ENCODE data around the gene SEC62. TPM values are rescaled to one million over a fixed set of nuclear protein-coding genes. Genes with fewer than 3 reads are reported as not detected.

Gene SEC62
- total RNA-seq, 2 donors from 2014 or later, result 50.4 to 54.0 TPM

GRCh38 chr3:169930843-169931242 is 35.8 kb upstream of the SEC62 start:
- no peaks in the 10 kb centered on the region for H3K36me3 ChIP-seq
- no peaks in the 10 kb centered on the region for H3K4me1 ChIP-seq (replicated peaks)
- 96% methylated on average over 3 of the region's 3 CpGs for WGBS
- no peak for TF ChIP-seq POLR2A (IDR thresholded peaks at IDR 0.05)
- TF ChIP-seq POLR2AphosphoS5 (IDR thresholded peaks at IDR 0.05), result no peak
- DNase-seq (ENCODE audit: low spot score), result no peak
- no peaks in the 10 kb centered on the region for H3K27me3 ChIP-seq (replicated peaks; ENCODE audit: insufficient read depth)
- H3K4me3 ChIP-seq, result no peak overlapping the region
- intact Hi-C loops (cut with DNase I), result no loop called here
- no peaks in the 10 kb centered on the region for H3K9me3 ChIP-seq
- H3K27ac ChIP-seq, result no peak overlapping the region

- no peaks in the 10 kb centered on the region for H3K4me1 ChIP-seq (replicated peaks)
- H3K9me3 ChIP-seq, result no peaks in the 10 kb centered on the region
- no peaks in the 10 kb centered on the region for H3K27me3 ChIP-seq (replicated peaks; ENCODE audit: insufficient read depth)
- H3K36me3 ChIP-seq, result no peaks in the 10 kb centered on the region
- intact Hi-C loops (cut with DNase I), result no loop called here
- WGBS, result 76% methylated on average over 14 of the region's 14 CpGs
- no peak for TF ChIP-seq POLR2AphosphoS5 (IDR thresholded peaks at IDR 0.05)
- no peak for TF ChIP-seq POLR2A (IDR thresholded peaks at IDR 0.05)
- TF ChIP-seq CTCF (IDR thresholded peaks at IDR 0.05), result no peak
- DNase-seq (ENCODE audit: low spot score), result no peak
- H3K4me3 ChIP-seq, result no peak overlapping the region
- H3K27ac ChIP-seq, result no peak overlapping the region
These were observed 34.7 kb upstream of the SEC62 start for GRCh38 chr3:169931747-169932520.

GRCh38 chr3:169939320-169939719 is 27.3 kb upstream of the SEC62 start:
- DNase-seq (ENCODE audit: low spot score), result no peak
- 59% methylated on average over 1 of the region's 1 CpG for WGBS
- H3K4me3 ChIP-seq, result no peak overlapping the region
- H3K27ac ChIP-seq, result no peak overlapping the region
- intact Hi-C loops (cut with DNase I), result no loop called here
- no peaks in the 10 kb centered on the region for H3K36me3 ChIP-seq
- H3K9me3 ChIP-seq, result no peaks in the 10 kb centered on the region
- TF ChIP-seq CTCF (IDR thresholded peaks at IDR 0.05), result no peak
- TF ChIP-seq POLR2AphosphoS5 (IDR thresholded peaks at IDR 0.05), result no peak
- no peak for TF ChIP-seq POLR2A (IDR thresholded peaks at IDR 0.05)
- H3K4me1 ChIP-seq (replicated peaks), result no peaks in the 10 kb centered on the region
- H3K27me3 ChIP-seq (replicated peaks; ENCODE audit: insufficient read depth), result no peaks in the 10 kb centered on the region

- intact Hi-C loops (cut with DNase I), result no loop called here
- H3K4me1 ChIP-seq (replicated peaks), result no peaks in the 10 kb centered on the region
- no peaks in the 10 kb centered on the region for H3K9me3 ChIP-seq
- 83% methylated on average over 5 of the region's 5 CpGs for WGBS
- no peak for TF ChIP-seq POLR2AphosphoS5 (IDR thresholded peaks at IDR 0.05)
- TF ChIP-seq CTCF (IDR thresholded peaks at IDR 0.05), result no peak
- TF ChIP-seq POLR2A (IDR thresholded peaks at IDR 0.05), result no peak
- H3K36me3 ChIP-seq, result no peaks in the 10 kb centered on the region
- no peak for DNase-seq (ENCODE audit: low spot score)
- H3K27me3 ChIP-seq (replicated peaks; ENCODE audit: insufficient read depth), result no peaks in the 10 kb centered on the region
- H3K4me3 ChIP-seq, result no peak overlapping the region
- H3K27ac ChIP-seq, result no peak overlapping the region
These were observed 26.9 kb upstream of the SEC62 start for GRCh38 chr3:169939751-169940150.

DNA sequence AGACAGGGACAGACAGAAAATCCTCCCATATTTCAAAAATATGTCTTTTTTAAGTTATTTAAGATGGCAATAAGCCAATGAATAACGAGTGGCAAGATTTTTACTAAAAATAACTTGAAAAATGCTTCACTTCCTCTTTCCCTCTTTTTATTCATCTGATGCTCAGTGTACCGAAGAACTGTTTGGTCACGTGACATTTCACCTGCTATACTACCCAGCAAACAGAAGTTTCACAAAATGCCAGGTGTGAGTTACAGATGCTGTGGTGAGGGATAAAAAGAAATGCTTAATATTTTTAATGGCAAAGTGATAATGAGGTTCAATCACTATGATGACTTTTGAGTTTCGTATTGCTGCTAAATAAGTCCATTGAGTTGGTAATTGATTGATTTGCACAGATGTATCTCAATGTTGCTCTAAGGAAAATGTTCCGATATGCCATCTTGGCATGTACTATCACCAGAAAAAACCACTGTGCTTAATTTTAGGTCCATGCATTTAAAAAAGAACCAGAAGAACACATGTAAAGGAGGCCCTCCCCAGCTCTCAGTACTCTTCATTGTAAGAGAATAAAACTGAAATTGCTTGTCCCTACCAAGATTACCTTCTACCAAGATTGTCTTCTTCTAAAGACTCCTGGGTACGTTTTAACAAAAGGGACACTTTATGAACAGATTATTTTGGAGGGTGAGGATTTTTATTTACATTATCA is 26.0 kb upstream of the SEC62 start:
- H3K4me3 ChIP-seq, result no peak overlapping the region
- H3K36me3 ChIP-seq, result no peaks in the 10 kb centered on the region
- no peaks in the 10 kb centered on the region for H3K27me3 ChIP-seq (replicated peaks; ENCODE audit: insufficient read depth)
- 67% methylated on average over 6 of the region's 6 CpGs for WGBS
- DNase-seq (ENCODE audit: low spot score), result no peak
- H3K4me1 ChIP-seq (replicated peaks), result no peaks in the 10 kb centered on the region
- H3K27ac ChIP-seq, result no peak overlapping the region
- TF ChIP-seq POLR2A (IDR thresholded peaks at IDR 0.05) (no peak), POLR2AphosphoS5 (IDR thresholded peaks at IDR 0.05) (no peak), CTCF (IDR thresholded peaks at IDR 0.05) (no peak)
- intact Hi-C loops (cut with DNase I), result no loop called here
- no peaks in the 10 kb centered on the region for H3K9me3 ChIP-seq

All from prostate gland (tissue), 2 donors.